Uterus (tissue), 2 donors: ENCODE measurements around the gene RTL9.

Source experiments
- CTCF ChIP-seq, 4 experiments: fragments of 200-600 bp in 2 of 4; fragments of 450-650 bp in 2 of 4; sonication (generic) in 2 of 4; IDR thresholded peaks; one replicate each; pipeline ENCODE4 v1.5.1; 2016 to 2019; ENCODE audit warnings: antibody characterized with exemption in 4 of 4, mild to moderate bottlenecking in 2 of 4, moderate library complexity in 1 of 4
- POLR2A ChIP-seq, 2 donors: fragments of 450-650 bp; IDR thresholded peaks; one replicate each; pipeline ENCODE4 v1.6.1; 2016; ENCODE audit warnings: antibody characterized with exemption in 2 of 2, mild to moderate bottlenecking in 1 of 2, moderate library complexity in 1 of 2

- TF ChIP-seq CTCF (IDR thresholded peaks at IDR 0.05): no peak
- TF ChIP-seq POLR2A (IDR thresholded peaks at IDR 0.05): no peak
Measured at GRCh38 chrX:110358548-110358947, at the start of gene RTL9.
